Body of pancreas (tissue), 4 donors: ENCODE results near the gene RAP1GDS1. TPM values are rescaled to one million over a fixed set of nuclear protein-coding genes. Genes with fewer than 3 reads are reported as not detected.

Source experiments
- ATAC-seq: fragments of 150-250 bp; one replicate; pipeline ENCODE4 v1.9.1; 2016
- DNase-seq, 4 donors: peaks; one replicate each; pipeline ENCODE4 v3.0.0-alpha.2; 2019
- H3K27ac ChIP-seq, 4 donors: fragments of 200-600 bp; sonication (generic); 1 replicate in 3 of 4; 2 replicates in 1 of 4; pipeline versions ENCODE4 v1.5.1 to v1.6.1; 2016 to 2019; ENCODE audit warnings: mild to moderate bottlenecking in 1 of 4, mixed read lengths in 1 of 4, moderate library complexity in 1 of 4
- H3K27me3 ChIP-seq, 2 donors: fragments of 200-600 bp; sonication (generic); one replicate each; pipeline ENCODE4 v1.6.0; 2016; ENCODE audit warnings: mild to moderate bottlenecking in 1 of 2
- H3K36me3 ChIP-seq, 2 donors: fragments of 200-600 bp; sonication (generic); replicated peaks in 1 of 2; 2 replicates each; pipeline ENCODE4 v1.5.1; 2016; ENCODE audit warnings: low read depth in 2 of 2; ENCODE audit not compliant: insufficient read depth in 1 of 2
- H3K4me1 ChIP-seq: fragments of 200-600 bp; sonication (generic); one replicate; pipeline ENCODE4 v1.6.0; 2016
- H3K4me3 ChIP-seq, 2 donors: fragments of 200-600 bp; sonication (generic); 1 replicate in 1 of 2; 2 replicates in 1 of 2; pipeline ENCODE4 v1.5.1; 2016 to 2019
- H3K9me3 ChIP-seq, 3 donors: fragments of 200-600 bp; sonication (generic); 1 replicate in 2 of 3; 2 replicates in 1 of 3; pipeline ENCODE4 v1.5.1; 2016
- POLR2A ChIP-seq, 3 donors: fragments of 450-650 bp; IDR thresholded peaks; one replicate each; pipeline ENCODE4 v1.6.1; 2016; ENCODE audit warnings: antibody characterized with exemption in 3 of 3, mild to moderate bottlenecking in 2 of 3
- WGBS, 2 donors: methylation state at CpG; one replicate each; pipeline ENCODE4 v1.1.5; 2017; 5-methylcytosine and 5-hydroxymethylcytosine counted together
- intact Hi-C: fragments of 100-400 bp; cut with DNase I; formaldehyde crosslinking; loops from one replicate; pipeline ENCODE4 v1.15.1; 2023
- total RNA-seq, 2 donors: library from RNA; depleted of rRNA; stranded (reverse); fragments of >200 nt; gene quantifications; one replicate each; pipeline ENCODE4 v1.1.0, GENCODE V29; 2016
- TF ChIP-seq, protein P1 (sequence below), 7 experiments: fragments of 450-650 bp in 4 of 7; fragments of 200-600 bp in 3 of 7; sonication (generic) in 3 of 7; IDR thresholded peaks; one replicate each; pipeline ENCODE4 v1.5.1; 2016 to 2019; ENCODE audit warnings: antibody characterized with exemption in 7 of 7

RAP1GDS1 gene
- total RNA-seq, 2 donors from 2014 or later = 13.2 to 41.2 TPM

DNA sequence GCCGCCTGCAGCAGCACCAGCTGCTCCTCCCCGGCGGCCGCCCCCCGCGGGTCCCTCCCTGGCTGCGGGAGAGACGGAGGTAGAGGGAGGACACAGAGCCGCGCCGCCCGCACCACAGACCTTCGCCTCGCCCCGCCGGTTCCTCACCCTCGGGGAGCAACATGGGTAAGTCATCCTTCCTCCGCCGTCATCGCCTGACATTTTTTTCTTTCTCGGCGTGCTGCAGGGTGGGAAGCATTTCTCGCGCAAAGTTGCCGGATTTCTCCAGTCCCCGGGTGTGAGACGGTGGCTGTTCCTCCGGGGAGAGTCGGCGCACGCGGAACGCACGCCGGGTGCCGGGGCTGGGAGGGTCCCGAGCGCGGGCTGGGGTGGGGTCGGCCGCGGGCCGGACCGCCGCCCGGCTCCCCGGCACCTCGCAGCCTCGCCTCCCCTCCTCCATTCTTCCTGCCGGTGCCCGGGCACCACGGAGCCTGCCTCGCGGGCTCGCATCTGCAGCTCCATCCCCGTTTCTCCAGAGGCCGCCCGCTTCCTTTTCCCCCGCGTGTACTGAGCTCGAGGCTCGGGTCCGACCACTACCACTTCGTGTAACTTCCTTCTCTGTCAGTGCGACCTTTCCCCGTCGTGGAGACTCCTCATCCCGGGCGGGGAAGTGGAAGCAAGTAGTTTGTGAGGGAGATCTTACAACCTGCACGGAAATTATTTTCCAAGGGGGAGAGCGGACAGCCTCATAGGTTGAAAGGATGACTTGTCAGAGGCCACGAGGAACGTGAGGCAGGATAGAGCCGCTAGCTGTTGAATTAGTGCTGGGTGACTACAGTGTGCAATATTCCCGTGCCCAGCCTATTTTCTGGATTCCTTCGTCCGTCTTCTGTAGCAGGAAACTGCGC lies 464 bp downstream of the RAP1GDS1 start:
- no peaks in the 10 kb centered on the region for H3K36me3 ChIP-seq
- peaks cover 22% of the 10 kb centered on the region for H3K4me1 ChIP-seq
- H3K27me3 ChIP-seq = no peaks in the 10 kb centered on the region
- TF ChIP-seq, protein P1, sequence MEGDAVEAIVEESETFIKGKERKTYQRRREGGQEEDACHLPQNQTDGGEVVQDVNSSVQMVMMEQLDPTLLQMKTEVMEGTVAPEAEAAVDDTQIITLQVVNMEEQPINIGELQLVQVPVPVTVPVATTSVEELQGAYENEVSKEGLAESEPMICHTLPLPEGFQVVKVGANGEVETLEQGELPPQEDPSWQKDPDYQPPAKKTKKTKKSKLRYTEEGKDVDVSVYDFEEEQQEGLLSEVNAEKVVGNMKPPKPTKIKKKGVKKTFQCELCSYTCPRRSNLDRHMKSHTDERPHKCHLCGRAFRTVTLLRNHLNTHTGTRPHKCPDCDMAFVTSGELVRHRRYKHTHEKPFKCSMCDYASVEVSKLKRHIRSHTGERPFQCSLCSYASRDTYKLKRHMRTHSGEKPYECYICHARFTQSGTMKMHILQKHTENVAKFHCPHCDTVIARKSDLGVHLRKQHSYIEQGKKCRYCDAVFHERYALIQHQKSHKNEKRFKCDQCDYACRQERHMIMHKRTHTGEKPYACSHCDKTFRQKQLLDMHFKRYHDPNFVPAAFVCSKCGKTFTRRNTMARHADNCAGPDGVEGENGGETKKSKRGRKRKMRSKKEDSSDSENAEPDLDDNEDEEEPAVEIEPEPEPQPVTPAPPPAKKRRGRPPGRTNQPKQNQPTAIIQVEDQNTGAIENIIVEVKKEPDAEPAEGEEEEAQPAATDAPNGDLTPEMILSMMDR (IDR thresholded peaks at IDR 0.05) = peak in 1 of 7 experiments; percentile 5
- TF ChIP-seq POLR2A (IDR thresholded peaks at IDR 0.05) = no peak
- no peaks in the 10 kb centered on the region for H3K9me3 ChIP-seq
- ATAC-seq (peak; percentile 13), DNase-seq (peak; percentile 34 to 60 (median 42))
- peak overlapping the region; percentile 43 to 59 for H3K4me3 ChIP-seq
- intact Hi-C loops = no loop called here
- WGBS, 2 donors = 0% methylated on average over 23 to 66 of the region's 78 CpGs
- H3K27ac ChIP-seq = peak overlapping the region; percentile 84 to 99 (median 97)

DNA sequence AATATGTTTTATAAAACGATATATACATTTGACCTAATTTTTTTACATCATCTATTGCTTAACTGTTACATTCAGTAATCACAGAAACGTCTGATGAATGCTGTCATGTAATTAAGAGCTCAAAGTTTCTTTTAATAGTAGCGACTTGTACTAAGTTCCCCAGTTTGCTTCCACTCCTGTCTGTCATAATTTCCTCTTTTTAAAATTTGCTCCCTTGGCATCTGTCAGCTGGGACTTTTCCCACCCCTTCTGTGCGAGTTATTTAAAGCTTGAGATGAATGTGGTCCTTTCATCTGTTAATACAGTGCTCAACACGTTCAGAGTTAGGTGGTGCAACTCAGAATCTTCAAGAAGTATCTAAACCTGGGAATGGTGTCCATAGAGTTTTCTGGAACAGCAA lies 1.2 kb downstream of the RAP1GDS1 start:
- peak overlapping the region; percentile 43 to 59 for H3K4me3 ChIP-seq
- DNase-seq = peak; percentile 22 to 61 (median 46)
- ATAC-seq = no peak
- peaks cover 22% of the 10 kb centered on the region for H3K4me1 ChIP-seq
- intact Hi-C loops = no loop called here
- no peaks in the 10 kb centered on the region for H3K27me3 ChIP-seq
- H3K27ac ChIP-seq = peak overlapping the region in 3 of 4 donors; percentile 84 to 99 (median 96)
- TF ChIP-seq, protein P1 (IDR thresholded peaks at IDR 0.05) = no peak
- TF ChIP-seq POLR2A (IDR thresholded peaks at IDR 0.05) = no peak
- WGBS, 2 donors = 1 to 5% methylated on average over 5 of the region's 5 CpGs
- H3K36me3 ChIP-seq = no peaks in the 10 kb centered on the region
- no peaks in the 10 kb centered on the region for H3K9me3 ChIP-seq

DNA sequence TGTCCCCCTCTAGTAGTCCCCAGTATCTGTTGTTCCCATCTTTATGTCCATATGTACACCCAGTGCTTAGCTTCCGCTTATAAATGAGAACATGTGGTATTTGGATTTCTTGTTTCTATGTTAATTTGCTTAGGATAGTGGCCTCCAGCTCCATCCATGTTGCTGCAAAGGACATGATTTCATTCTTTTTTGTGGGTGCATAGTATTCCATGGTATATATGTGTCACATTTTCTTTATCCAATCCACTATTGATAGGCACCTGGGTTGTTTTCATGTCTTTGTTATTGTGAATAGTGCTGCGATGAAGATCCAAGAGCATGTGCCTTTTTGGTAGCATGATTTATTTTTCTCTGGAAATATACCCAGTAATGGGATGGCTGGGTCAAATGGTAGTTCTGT lies 6.3 kb downstream of the RAP1GDS1 start:
- no peaks in the 10 kb centered on the region for H3K9me3 ChIP-seq
- TF ChIP-seq, protein P1 (IDR thresholded peaks at IDR 0.05) = no peak
- TF ChIP-seq POLR2A (IDR thresholded peaks at IDR 0.05) = no peak
- no peak overlapping the region for H3K27ac ChIP-seq
- H3K4me1 ChIP-seq = peaks cover 11% of the 10 kb centered on the region
- no peaks in the 10 kb centered on the region for H3K27me3 ChIP-seq
- ATAC-seq (no peak), DNase-seq (no peak)
- H3K36me3 ChIP-seq = no peaks in the 10 kb centered on the region
- 94 to 98% methylated on average over 2 of the region's 2 CpGs for WGBS, 2 donors
- no peak overlapping the region for H3K4me3 ChIP-seq
- intact Hi-C loops = no loop called here

DNA sequence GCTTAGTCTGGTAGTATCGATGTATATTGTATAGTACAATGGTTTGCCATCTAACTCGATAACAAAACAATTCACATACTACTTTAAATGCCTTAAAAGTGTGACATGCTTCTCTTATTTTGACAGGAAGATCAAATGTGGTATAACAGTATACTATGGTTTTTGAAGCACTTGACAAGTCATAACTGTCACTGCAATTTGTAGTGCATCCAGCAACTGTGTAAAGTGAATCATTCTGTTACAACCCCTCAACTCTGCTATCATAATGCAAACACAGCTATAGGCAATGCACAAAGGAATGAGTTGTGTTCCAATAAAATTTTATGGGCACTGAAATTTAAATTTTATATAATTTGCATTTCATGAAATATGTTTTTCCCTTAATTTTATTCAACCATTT lies 14.0 kb downstream of the RAP1GDS1 start:
- ATAC-seq = no peak
- Histone ChIP-seq H3K36me3 (no peaks in the 10 kb centered on the region), H3K9me3 (no peaks in the 10 kb centered on the region), H3K4me3 (no peak overlapping the region), H3K4me1 (no peaks in the 10 kb centered on the region), H3K27me3 (no peaks in the 10 kb centered on the region), H3K27ac (no peak overlapping the region)
- intact Hi-C loops = no loop called here
- WGBS, 2 donors = 88 to 100% methylated on average over 2 of the region's 2 CpGs
- no peak for DNase-seq
- no peak for TF ChIP-seq POLR2A (IDR thresholded peaks at IDR 0.05)
- TF ChIP-seq, protein P1 (IDR thresholded peaks at IDR 0.05) = no peak
